Retinal pigment epithelial cell (primary cell): ENCODE results near the gene UBR7.
"Not testable (repeated sequence)": the region's sequence is repeated elsewhere in the genome, so short reads cannot be mapped to it uniquely, and the experiment has no call there.

Source experiments
- DNase-seq: peaks from one replicate; pipeline ENCODE4 v3.0.0-alpha.2; 2010; ENCODE audit warnings: low read depth
- H3K4me3 ChIP-seq: 2 replicates; pipeline ENCODE4 v1.5.1; 2011; ENCODE audit warnings: mild to moderate bottlenecking, low read length, control low read depth, moderate library complexity
- CTCF ChIP-seq: conservative IDR thresholded peaks from 2 replicates; pipeline ENCODE4 v1.5.1; 2011; ENCODE audit warnings: low read depth, low read length, control low read depth, inconsistent platforms

Gene UBR7

GRCh38 chr14:93230539-93230938 is 23.5 kb downstream of the UBR7 start:
- TF ChIP-seq CTCF, result no peak
- no peak overlapping the region for H3K4me3 ChIP-seq
- no peak for DNase-seq

GRCh38 chr14:93231129-93231979 is 24.3 kb downstream of the UBR7 start:
- no peak for TF ChIP-seq CTCF
- peak overlapping the region; percentile 62 for H3K4me3 ChIP-seq
- DNase-seq, result no peak

GRCh38 chr14:93232159-93232558 is 25.1 kb downstream of the UBR7 start:
- H3K4me3 ChIP-seq, result peak overlapping the region; percentile 62
- TF ChIP-seq CTCF, result no peak
- DNase-seq, result no peak

GRCh38 chr14:93233078-93233477 is 26.0 kb downstream of the UBR7 start:
- DNase-seq, H3K4me3 ChIP-seq: not testable (repeated sequence)

- peak; percentile 37 for DNase-seq
- H3K4me3 ChIP-seq, result no peak overlapping the region
- TF ChIP-seq CTCF, result no peak
Observed at GRCh38 chr14:93234798-93235197, 27.7 kb downstream of the UBR7 start.

GRCh38 chr14:93239869-93240677 is 33.0 kb downstream of the UBR7 start:
- H3K4me3 ChIP-seq, result no peak overlapping the region
- DNase-seq, result no peak
- no peak for TF ChIP-seq CTCF

- H3K4me3 ChIP-seq, result no peak overlapping the region
- DNase-seq, result no peak
- TF ChIP-seq CTCF, result no peak
Observed at GRCh38 chr14:93240678-93241000, 33.6 kb downstream of the UBR7 start.
